SIG-M5 treated with dmso at 0.1 percent for 504 hours (cell line): Measurements from ENCODE around the gene MINK1.
"Not testable (repeated sequence)": the region's sequence is repeated elsewhere in the genome, so short reads cannot be mapped to it uniquely, and the experiment has no call there.

Source experiments
- DNase-seq: peaks from one replicate; lab custom pipeline; 2025; ENCODE audit not compliant: unreplicated experiment; lab: John Stamatoyannopoulos, UW

Gene MINK1

DNA sequence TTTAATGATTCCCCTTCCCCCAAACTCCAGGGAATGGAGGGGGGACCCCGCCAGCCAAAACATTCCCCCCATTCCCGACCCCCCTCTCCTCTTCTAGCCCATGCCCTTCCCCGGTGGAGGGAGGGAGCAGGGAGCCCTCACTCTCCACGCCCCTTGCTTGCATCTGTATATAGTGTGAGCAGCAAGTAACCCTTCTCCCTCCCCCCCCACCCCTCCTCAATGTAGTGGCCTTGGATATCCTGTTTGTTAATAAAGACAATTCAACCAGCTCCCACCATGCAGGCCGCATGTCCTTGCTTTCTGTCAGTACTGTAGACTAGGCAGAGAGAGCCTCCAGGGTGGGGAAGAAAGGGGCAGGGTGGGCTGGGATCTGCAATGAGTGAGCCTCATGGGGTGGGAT, 64.6 kb downstream of the MINK1 start:
- DNase-seq: no peak

DNA sequence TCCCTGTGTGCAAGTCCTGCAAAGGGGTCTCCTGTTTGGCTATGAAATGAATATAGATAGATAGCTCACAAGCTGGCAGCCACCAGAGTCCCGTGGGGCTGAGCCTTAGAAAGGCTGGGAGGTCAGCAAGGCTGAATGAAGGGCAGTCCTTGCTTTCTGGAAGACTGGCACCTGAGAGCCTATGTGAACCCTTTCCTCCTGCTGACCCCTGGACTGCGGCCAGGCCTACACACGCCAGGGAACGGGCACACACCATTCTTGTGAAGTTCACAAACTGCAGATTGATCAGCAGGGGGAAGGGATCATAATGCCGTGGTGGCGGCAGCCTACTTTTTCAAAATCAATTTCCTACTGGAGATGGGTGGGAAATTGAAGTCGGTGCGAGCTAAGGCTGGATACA, 65.2 kb downstream of the MINK1 start:
- DNase-seq: no peak

DNA sequence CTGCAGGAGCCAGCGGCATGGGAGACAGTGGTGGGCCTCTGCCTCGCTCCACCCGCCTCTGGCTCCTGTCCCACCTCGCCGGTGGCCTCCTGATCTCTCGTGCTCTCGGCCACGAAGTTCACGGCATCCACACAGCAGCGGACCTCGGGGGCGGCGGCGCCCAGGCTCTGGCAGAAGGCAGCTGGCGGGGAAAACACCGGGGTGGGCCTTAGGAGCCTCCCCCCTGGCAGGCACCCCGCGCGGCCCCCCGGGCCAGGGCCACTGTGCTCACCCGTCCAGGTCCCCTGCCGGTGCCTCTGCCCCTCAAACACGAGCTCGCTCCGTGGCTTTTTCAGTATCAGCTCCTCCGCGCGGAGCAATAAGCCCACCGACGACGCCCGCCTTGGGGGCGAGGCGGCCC, 65.8 kb downstream of the MINK1 start:
- no peak for DNase-seq

DNA sequence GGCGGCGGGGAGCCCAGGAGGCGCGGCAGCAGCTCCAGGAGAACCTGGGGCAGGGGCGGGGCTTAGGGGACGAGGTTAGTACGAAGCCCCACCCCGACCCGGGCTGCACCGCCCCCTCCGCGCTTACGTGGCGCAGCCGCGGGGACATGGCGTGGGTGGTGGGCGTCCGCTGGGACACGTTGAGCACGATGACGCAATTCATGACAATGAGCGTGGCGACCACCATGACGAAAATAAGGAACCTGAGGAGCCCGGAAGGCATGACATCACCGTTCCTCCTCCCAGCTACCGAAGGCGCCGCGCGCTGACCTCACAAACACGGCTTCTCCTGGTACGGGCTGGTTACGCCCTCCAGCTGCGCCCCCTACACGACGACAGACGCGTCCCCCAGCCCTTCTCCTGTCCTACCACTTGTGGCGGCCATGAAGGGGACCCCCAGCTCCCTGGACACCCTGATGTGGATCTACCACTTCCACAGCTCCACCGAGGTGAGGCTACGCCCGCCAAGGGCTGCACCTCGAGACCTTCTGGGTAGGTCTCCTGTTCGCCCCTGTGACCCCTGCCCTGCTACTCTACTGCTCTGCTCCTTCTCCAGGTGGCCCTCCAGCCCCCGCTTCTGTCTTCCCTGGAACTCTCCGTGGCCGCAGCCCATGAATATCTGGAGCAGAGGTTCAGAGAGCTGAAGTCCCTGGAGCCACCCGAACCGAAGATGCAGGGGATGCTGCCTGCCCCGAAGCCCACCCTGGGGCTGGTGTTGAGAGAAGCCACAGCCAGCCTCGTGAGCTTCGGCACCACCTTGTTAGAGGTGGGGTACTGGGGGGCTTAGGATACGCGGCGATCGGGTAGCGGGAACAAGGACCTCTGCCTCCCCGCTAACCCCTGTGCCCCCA, 66.4 kb downstream of the MINK1 start, which contains the start of gene C17orf107:
C17orf107 (plus strand) TSS at position 196 of the 890 bp plus-strand sequence; CDS start at position 423, 227 bp downstream.
- DNase-seq: peak; percentile 71

DNA sequence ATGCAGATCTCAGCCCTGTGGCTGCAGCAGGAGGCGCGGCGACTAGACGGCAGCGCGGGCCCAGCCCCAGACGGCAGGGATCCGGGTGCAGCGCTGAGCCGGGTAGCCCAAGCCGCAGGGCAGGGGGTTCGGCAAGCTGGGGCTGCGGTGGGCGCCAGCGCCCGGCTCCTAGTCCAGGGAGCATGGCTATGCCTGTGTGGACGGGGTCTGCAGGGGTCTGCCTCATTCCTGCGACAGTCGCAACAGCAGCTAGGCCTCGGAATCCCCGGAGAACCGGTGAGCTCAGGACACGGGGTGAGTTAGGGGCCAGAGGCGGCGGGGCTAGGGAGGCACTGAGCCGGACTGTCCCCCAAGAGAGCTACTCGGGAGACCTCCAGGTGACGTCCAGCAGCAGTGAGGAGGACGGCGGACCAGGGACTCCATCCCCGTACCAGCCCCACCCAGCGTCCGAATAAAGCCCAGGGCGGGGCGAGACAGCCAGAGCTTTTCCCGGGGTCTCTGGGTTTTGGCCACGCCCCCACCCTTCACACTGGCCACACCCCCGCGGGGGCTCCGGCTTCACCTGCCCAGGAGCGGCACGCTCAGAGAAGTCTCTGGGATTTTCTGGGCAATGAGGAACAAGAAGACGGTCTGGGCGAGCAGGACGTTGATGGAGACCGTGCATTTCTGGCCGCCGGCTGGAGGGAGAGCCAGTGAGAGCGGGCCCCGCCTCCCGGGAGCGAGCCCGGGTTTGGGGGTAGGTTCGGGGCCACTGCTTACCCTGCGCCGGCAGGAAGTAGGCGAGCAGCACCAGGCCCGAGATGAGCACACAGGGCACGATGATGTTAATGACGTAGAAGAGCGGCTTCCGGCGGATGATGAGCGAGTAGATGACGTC, 67.3 kb downstream of the MINK1 start:
- DNase-seq: no peak

DNA sequence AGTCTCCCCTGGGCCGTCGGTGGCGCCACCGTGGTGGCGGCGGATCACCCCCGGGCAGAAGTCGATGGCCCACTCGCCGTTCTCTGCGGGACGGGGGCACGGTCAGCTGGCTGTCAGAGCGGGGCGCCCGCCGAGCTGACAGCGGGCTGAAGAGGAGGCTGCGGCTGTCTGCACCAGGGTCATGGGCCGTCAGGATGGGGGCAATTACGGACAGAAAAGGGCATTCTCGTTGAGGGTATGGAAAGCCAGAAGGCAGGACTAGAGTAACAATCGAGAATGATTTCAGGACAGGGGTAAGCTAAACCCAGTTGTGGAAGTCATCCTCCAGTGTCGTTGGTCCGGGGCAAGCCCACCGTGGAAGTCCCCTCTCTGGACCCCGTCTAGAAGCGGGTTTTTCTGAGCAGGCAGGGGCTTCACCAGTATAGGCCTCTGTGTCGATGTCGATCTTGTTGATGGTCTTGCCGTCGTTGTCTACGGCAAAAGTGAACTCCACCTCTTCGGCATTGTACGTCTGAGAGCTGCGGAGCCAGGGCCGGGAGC, 68.0 kb downstream of the MINK1 start:
- DNase-seq: no peak

DNA sequence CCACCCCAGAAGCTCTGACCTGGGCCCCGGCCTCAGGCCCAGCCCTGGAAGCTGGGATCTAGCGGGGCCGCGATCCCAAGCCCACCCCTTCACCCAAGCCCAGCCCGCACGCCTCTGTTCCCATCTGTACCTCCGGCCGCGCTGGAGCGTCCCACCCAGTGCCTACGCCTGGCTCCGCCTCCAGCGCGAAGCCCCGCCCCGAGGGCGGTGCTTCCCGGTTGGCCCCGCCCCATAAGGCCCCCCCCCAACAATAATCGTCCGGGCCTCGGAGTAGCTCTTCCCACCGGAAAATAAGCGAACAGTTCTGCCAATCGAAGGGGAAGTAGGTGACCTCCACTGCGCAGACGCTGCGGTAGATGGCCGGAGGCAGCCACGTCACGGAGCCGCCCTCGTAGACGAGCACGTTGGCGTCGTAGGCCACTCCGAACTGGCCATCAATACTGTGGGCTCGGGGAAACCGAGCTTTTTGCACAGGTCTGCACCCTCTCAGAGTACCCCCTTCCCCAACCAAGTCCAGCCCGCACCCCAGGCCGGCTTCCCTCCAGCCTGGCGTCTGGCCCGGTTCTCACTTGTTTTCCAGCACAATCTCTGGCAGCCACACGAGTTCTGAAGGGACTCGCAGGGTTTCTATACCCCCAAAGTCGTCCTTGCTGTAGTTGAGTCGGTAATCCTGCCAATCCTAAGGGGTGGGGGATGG, 68.7 kb downstream of the MINK1 start:
- no peak for DNase-seq

DNA sequence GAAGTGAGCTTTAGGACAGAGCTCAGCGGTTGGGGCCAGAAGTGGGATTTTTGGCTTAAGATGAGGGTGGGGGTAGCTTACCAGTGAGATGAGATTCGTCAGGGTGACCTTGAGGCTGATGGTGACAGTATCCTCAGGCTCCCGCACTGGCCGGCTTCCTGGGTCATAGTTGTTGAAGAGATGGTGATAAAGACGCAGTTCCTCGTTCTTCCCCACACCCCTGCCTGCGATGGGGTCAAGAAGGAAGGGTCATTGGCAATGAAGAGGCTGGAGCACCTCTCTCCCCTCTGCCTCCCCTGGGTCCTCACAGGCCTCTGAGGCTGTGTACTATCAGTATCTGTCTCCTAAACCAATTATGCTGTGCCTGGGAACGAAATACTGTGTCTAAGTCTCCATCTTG, 69.4 kb downstream of the MINK1 start:
- no peak for DNase-seq

DNA sequence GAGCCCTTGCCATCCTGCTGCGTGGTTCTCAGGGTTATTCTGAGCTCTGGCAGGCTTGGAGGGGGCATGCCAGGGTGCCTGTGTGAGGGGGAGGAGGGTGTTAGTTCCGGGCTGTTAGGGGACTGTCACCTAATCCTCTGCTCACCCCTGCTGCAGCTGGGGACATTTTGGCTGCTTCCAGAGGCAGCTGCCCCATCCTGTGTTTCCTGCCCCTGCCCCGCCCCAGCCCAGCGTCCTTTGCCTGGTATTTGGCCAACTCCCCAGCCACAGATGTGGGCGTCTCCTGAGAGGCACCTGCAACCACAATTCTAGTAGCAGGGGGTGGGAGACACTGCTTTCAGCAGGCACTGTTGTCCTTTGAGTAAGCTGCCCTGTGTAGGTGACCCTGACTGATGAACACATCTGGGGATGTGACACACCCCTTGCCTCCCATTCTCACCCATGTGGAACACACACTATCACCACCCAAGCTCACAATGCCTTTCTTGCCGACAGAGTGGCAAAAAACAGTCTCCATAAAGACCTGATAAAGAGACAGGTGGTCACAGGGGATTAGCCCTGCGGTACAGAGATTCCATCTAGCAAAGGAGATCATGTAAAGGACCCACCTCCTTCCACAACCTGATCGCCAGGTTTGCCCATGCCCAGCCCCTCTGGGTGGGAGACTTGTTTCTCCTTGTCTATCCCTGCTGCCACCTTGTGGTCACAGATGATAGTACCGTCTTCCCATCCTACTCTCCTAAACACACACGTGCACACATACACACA, 70.1 kb downstream of the MINK1 start, which contains the start of gene CHRNE:
CHRNE (minus strand) TSS at position 48 of the 768 bp plus-strand sequence; CDS start at position 13, 35 bp downstream.
- peak; percentile 49 for DNase-seq

DNA sequence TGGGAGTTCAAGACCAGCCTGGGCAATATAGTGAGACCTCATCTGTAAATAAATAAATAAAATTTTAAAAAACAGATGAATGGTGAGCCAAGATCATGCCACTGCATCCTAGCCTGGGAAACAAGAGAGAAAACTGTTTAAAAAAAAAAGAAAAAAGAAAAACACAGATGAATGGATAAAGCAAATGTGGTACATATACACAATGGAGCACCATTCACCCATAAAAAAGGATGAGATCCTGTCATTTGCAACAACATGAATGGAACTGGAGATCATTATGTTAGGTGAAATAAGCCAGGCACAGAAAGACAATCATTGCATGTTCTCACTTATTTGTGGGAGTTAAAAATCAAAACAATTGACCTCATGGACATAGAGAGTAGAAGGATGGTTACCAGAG, 73.5 kb downstream of the MINK1 start:
- not testable (repeated sequence) for DNase-seq

DNA sequence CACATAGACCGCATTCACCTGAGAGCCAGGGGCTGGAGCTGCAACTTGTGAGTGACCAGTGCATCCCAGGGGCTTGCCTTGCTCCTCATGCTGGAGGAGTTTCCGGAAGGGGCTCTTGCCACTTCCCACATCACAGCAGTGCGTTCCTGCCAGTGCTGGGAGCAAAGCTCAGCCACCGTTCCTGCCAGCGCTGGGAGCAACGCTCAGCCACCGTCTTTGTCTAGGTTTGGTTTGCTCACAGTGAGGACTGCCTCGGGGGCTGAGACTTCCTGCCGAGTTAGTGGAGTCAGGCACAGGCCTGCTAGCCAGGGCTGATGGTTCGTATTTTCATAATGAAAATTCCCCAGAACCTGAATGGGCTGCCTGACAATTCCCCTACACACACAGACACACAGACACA, 75.2 kb downstream of the MINK1 start:
- DNase-seq: no peak

DNA sequence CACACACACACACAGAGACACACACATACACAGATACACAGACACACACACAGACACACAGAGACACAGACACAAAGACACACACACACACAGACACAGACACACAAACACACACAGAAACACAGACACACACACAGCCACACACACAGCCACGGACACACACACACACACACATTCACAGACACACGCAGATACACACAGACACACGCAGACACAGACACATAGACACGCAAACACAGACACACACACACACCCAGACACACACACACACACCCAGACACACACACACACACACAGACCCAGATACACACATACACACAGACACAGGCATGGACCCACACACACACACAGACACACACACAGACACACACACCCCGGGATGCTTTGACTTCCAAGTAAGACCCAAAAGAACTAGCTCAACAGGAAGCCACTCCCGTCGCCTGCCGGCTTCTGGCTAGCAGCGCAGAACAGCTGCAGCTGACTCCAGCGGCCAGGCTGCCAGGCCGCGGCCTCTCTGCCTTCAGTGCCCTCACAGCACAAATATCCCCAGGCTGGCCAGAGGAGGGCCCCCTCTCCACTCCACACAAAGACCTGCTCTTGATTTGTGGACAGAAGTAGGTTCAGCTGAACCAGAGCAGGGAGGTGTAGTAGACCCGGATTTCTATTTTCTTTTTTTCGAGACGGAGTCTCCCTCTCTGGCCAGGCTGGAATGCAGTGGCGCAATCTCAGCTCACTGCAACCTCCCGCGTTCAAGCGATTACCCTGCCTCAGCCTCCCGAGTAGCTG, 75.8 kb downstream of the MINK1 start:
- DNase-seq: peak; percentile 69

DNA sequence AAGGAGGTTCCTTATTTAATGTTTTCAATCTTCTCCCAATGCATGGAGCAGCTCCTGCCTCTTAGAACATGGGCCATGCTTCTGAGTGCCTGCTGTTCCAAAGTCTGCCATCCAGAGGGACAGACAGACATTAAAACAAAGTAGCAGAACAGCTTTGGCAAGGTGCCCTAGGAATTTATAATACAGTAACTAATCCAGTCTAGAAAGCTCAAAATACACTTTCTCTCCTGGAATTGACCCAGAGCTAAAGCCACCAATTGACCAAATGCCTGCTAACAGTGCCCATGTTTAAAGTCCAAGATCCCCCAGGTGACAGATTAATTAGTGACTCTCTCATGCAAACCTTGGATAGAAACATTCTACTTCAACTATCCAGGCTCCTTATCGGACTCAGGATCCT, 80.9 kb downstream of the MINK1 start:
- DNase-seq: no peak

DNA sequence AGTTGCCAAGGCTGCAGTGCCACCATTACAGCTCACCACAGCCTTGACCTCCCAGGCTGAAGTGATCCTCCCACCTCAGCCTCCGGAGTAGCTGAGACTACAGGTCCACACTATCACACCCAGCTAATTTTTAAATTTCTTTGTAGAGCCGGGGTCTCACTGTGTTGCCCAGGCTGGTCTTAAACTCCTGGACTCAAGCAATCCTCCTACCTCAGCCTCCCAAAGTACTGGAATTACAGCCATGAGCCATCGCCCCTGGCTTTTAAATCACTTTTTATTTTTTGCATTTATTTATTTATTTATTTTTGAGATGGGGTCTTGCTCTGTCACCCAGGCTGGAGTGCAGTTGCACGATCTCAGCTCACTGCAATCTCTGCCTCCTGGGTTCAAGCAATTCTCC, 81.4 kb downstream of the MINK1 start:
- DNase-seq: not testable (repeated sequence)

DNA sequence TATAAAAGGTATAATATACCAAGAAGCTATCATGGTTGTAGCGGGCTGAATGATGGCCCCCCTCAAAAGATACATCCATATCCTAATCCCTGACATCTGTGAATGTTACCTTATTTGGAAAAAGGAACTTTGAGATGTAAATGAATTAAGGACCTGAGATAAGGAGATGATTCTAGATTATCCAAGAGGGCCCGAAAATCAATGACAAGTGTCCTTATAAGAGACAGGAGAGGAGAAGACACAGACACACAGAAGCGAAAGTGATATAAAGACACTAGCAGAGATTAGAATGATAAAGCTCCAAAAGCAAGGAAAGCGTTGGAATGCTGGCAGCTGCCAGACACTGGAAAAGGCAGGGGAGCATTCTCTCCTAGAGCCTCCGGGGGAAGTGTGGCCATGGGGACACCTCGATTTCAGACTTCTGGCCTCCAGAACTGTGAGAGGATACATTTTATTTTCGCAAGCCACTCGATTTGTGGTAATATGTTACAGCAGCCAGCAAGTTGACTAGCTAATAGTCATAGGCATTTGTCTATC, 86.4 kb downstream of the MINK1 start:
- no peak for DNase-seq

DNA sequence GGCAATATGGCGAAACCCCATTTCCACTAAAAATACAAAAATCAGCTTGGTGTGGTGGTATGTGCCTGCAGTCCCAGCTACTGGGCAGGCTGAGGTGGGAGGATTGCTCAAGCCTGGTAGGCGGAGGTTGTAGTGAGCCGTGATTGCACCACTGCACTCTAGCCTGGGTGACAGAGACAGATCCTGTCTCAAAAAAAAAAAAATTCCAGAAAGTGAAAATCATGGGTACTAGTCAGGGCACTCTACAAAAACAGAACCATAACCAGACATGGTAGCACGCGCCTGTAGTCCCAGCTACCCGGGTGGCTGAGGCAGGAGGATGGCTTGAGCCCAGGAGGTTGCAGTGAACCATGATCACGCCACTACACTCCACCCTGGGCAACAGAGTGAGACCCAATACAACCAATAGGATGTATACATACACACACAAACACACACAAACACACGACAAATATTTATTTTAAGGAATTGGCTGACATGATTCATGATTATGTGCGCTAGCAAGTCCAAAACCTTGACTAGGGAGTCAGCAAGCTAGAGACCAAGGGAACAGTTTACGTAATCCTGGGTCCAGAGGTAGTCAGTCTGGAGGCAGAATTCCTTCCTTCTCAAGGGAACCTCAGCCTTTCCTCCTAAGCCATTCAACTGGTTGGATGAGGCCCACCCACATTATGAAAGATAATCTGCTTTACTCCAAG, 87.4 kb downstream of the MINK1 start:
- DNase-seq: peak; percentile 66

DNA sequence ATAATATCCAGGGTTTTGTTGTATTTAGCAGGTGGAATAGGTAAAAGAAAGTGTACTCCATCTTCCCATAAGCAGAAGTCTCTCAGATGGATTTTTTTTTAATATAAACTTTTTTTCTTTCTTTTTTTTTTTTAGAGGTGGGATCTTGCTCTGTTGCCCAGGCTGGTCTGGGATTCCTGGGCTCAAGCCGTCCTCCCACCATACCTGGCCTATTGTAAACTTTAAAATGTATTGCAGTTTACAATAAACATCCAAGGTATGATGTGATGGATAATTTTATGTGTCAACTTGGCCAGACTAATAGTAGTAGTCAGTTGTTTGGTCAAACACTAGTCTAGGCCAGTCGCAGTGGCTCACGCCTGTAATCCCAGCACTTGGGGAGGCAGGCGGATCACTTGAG, 88.2 kb downstream of the MINK1 start:
- no peak for DNase-seq

DNA sequence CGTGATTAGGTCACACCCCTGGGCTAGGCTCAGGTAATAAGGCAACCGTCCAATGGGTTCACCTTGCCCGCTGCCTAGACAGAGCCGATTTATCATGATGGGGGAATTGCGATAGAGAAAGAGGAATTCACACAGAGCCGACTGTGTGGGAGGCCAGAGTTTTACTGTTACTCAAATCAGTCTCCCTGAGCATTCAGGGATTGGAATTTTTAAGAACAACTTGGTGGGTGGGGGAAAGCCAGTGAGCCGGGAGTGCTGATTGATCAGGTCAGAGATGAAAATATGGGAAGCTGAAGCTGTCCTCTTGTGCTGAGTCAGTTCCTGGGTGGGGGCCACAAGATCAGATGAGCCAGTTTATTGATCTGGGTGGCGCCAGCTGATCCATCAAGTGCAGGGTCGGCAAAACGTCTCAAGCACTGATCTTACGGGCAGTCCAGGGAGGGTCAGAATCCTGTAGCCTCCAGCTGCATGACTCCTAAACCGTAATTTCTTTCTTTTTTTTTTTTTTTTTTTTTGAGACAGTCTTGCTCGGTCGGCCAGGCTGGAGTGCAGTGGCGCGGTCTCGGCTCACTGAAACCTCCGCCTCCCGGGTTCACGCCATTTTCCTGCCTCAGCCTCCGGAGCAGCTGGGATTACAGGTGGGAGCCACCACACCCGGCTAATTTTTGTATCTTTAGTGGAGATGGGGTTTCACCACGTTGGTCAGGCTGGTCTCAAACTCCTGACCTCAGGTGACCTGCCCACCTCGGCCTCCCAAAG, 93.6 kb downstream of the MINK1 start:
- not testable (repeated sequence) for DNase-seq
